SK-N-SH (cell line): Measurements from ENCODE around the gene CUX1. TPM values are rescaled to one million over a fixed set of nuclear protein-coding genes. Genes with fewer than 3 reads are reported as not detected.

ENCODE experiments used
- CTCF ChIA-PET: fragments of 300-600, 350-600 bp; formaldehyde crosslinking; extraction: SDS; loops from one replicate; lab custom pipeline; 2021; lab: Yijun Ruan, JAX
- POLR2A ChIA-PET: fragments of 350-600 bp; sonication (Branson Sonifier 250); formaldehyde crosslinking; extraction: SDS; loops from one replicate; lab custom pipeline; 2020; ENCODE audit warnings: antibody characterized with exemption, inconsistent platforms; lab: Yijun Ruan, JAX
- DNase-seq: peaks from one replicate; pipeline ENCODE4 v3.0.0; 2012
- H2AFZ ChIP-seq: fragments of 200-600 bp; sonication (generic); 2 replicates; pipeline ENCODE4 v1.8.1; 2016; ENCODE audit warnings: antibody characterized with exemption, mild to moderate bottlenecking, low read depth
- H3F3A ChIP-seq: fragments of 200-600 bp; sonication (generic); replicated peaks from 2 replicates; pipeline ENCODE3; 2016; ENCODE audit warnings: antibody characterized with exemption, mild to moderate bottlenecking; ENCODE audit not compliant: insufficient read depth
- H3K27ac ChIP-seq, 2 experiments: fragments of 200-500 bp in 1 of 2; fragments of 200-600 bp in 1 of 2; sonication (Bioruptor generic) in 1 of 2; sonication (generic), shearing (Covaris generic) in 1 of 2; 2 replicates each; pipeline versions ENCODE4 v1.5.1 to v1.6.1; 2014 to 2016; ENCODE audit warnings: low read depth in 2 of 2, inconsistent platforms in 1 of 2, low read length in 1 of 2, mild to moderate bottlenecking in 1 of 2, mixed read lengths in 1 of 2
- H3K27me3 ChIP-seq: fragments of 200-600 bp; sonication (generic), shearing (Covaris generic); 2 replicates; pipeline ENCODE4 v1.6.1; 2016; ENCODE audit warnings: mixed run types; ENCODE audit not compliant: insufficient read depth
- H3K36me3 ChIP-seq, 2 experiments: fragments of 200-500 bp in 1 of 2; fragments of 200-600 bp in 1 of 2; sonication (Bioruptor generic) in 1 of 2; sonication (generic) in 1 of 2; replicated peaks in 1 of 2; 2 replicates each; pipeline versions ENCODE3 to v1.5.1; 2014 to 2016; ENCODE audit warnings: low read length in 1 of 2, mild to moderate bottlenecking in 1 of 2; ENCODE audit not compliant: insufficient read depth in 2 of 2, control insufficient read depth in 1 of 2
- H3K4me1 ChIP-seq, 2 experiments: fragments of 200-500 bp in 1 of 2; fragments of 200-600 bp in 1 of 2; sonication (Bioruptor generic) in 1 of 2; sonication (generic), shearing (Covaris generic) in 1 of 2; 2 replicates each; pipeline versions ENCODE4 v1.5.1 to v1.6.1; 2014 to 2016; ENCODE audit warnings: low read depth in 1 of 2, low read length in 1 of 2, mixed run types in 1 of 2; ENCODE audit not compliant: insufficient read depth in 2 of 2, control insufficient read depth in 1 of 2
- H3K4me2 ChIP-seq: fragments of 200-600 bp; sonication (generic), shearing (Covaris generic); 2 replicates; pipeline ENCODE4 v1.6.1; 2017; ENCODE audit warnings: mixed run types
- H3K4me3 ChIP-seq, 2 experiments: fragments of 200-500 bp in 1 of 2; fragments of 200-600 bp in 1 of 2; sonication (Bioruptor generic) in 1 of 2; sonication (generic), shearing (Covaris generic) in 1 of 2; 2 replicates each; pipeline versions ENCODE4 v1.5.1 to v1.8.1; 2014 to 2016; ENCODE audit warnings: low read depth in 2 of 2, inconsistent platforms in 1 of 2, low read length in 1 of 2, mild to moderate bottlenecking in 1 of 2, mixed read lengths in 1 of 2, moderate library complexity in 1 of 2
- H3K79me2 ChIP-seq: fragments of 200-600 bp; sonication (generic); 2 replicates; pipeline ENCODE4 v1.8.1; 2017; ENCODE audit warnings: mild to moderate bottlenecking; ENCODE audit not compliant: insufficient read depth
- H3K9ac ChIP-seq: fragments of 200-600 bp; sonication (generic); 2 replicates; pipeline ENCODE4 v1.6.1; 2017; ENCODE audit warnings: mixed run types
- H3K9me2 ChIP-seq: fragments of 200-600 bp; sonication (generic); 2 replicates; pipeline ENCODE4 v1.6.1; 2017; ENCODE audit warnings: mixed run types
- H3K9me3 ChIP-seq: fragments of 200-600 bp; sonication (generic); 2 replicates; pipeline ENCODE4 v1.6.1; 2017; ENCODE audit warnings: mixed run types, mild to moderate bottlenecking, moderate library complexity
- H4K20me1 ChIP-seq: fragments of 200-600 bp; sonication (generic); 2 replicates; pipeline ENCODE4 v1.6.1; 2017; ENCODE audit warnings: mild to moderate bottlenecking, mixed run types; ENCODE audit not compliant: insufficient read depth
- CTCF ChIP-seq: fragments of 200-600 bp; sonication (generic); IDR thresholded peaks from 2 replicates; pipeline ENCODE4 v1.6.1; 2017; ENCODE audit warnings: antibody characterized with exemption, mild to moderate bottlenecking, moderate library complexity
- ELF1 ChIP-seq: IDR thresholded peaks from 2 replicates; pipeline ENCODE4 v1.4.0; 2012
- EP300 ChIP-seq, 2 experiments: IDR thresholded peaks; 2 replicates each; pipeline versions ENCODE4 v1.4.0 to v1.6.1; 2012; ENCODE audit warnings: borderline replicate concordance in 1 of 2, low read depth in 1 of 2, low read length in 1 of 2
- EZH2phosphoT487 ChIP-seq: fragments of 200-600 bp; sonication (generic); IDR thresholded peaks from 2 replicates; pipeline ENCODE4 v1.6.1; 2017; ENCODE audit warnings: low read depth, mixed run types, mild to moderate bottlenecking, antibody characterized with exemption, moderate library complexity, borderline replicate concordance
- IRF3 ChIP-seq: fragments of 150-350 bp; IDR thresholded peaks from 2 replicates; pipeline ENCODE4 v1.6.1; 2016; ENCODE audit warnings: mild to moderate bottlenecking, low read depth, low read length
- JUND ChIP-seq: IDR thresholded peaks from 2 replicates; pipeline ENCODE4 v1.4.0; 2012
- NFIC ChIP-seq: IDR thresholded peaks from 2 replicates; pipeline ENCODE4 v1.4.0; 2012; ENCODE audit warnings: borderline replicate concordance
- NRF1 ChIP-seq: IDR thresholded peaks from 2 replicates; pipeline ENCODE4 v1.6.1; 2012; ENCODE audit warnings: low read depth, mild to moderate bottlenecking, low read length
- PBX3 ChIP-seq: IDR thresholded peaks from 2 replicates; pipeline ENCODE4; 2012
- POLR2AphosphoS5 ChIP-seq: IDR thresholded peaks from 2 replicates; pipeline ENCODE4 v1.6.1; 2012; ENCODE audit warnings: low read depth, low read length
- RCOR1 ChIP-seq: fragments of 150-350 bp; IDR thresholded peaks from 2 replicates; pipeline ENCODE4 v1.6.1; 2017; ENCODE audit warnings: antibody characterized with exemption, low read length
- RFX5 ChIP-seq: IDR thresholded peaks from 2 replicates; pipeline ENCODE4 v1.6.1; 2012; ENCODE audit warnings: mild to moderate bottlenecking, improper control_type of control experiment, low read length
- RXRA ChIP-seq: IDR thresholded peaks from 2 replicates; pipeline ENCODE4 v1.4.0; 2012; ENCODE audit warnings: low read depth, mild to moderate bottlenecking, borderline replicate concordance
- SMC3 ChIP-seq: IDR thresholded peaks from 2 replicates; pipeline ENCODE4 v1.6.1; 2012; ENCODE audit warnings: low read depth, low read length, improper control_type of control experiment
- TAF1 ChIP-seq: IDR thresholded peaks from 2 replicates; pipeline ENCODE4 v1.6.1; 2012; ENCODE audit warnings: low read depth, mild to moderate bottlenecking, low read length, moderate library complexity, borderline replicate concordance
- TEAD4 ChIP-seq: IDR thresholded peaks from 2 replicates; pipeline ENCODE4 v1.4.0; 2012; ENCODE audit warnings: mild to moderate bottlenecking, borderline replicate concordance; ENCODE audit not compliant: insufficient read depth
- USF2 ChIP-seq: fragments of 150-350 bp; IDR thresholded peaks from 2 replicates; pipeline ENCODE4 v1.6.1; 2017; ENCODE audit warnings: antibody characterized with exemption, low read length, low read depth, borderline replicate concordance
- YY1 ChIP-seq: IDR thresholded peaks from 2 replicates; pipeline ENCODE4 v1.4.0; 2012; ENCODE audit warnings: low read depth, mild to moderate bottlenecking
- WGBS: methylation state at CpG from one replicate; pipeline ENCODE4 v1.1.6; 2017; ENCODE audit warnings: low lambda C conversion rate; 5-methylcytosine and 5-hydroxymethylcytosine counted together
- polyA plus RNA-seq, 3 experiments: library from polyadenylated mRNA; depleted of rRNA; stranded (reverse); fragments of >200 nt; gene quantifications; 2 replicates each; pipeline ENCODE4 v1.2.3, GENCODE V29; 2012

Gene CUX1
- polyA plus RNA-seq, 1 of the 3 experiments (the other 2 are of a cell fraction) = 68.6 TPM

GRCh38 chr7:101832205-101832631 lies 14.8 kb downstream of the CUX1 start (continued):
- TF ChIP-seq CTCF = no peak
- no peak for TF ChIP-seq YY1
- no peak for TF ChIP-seq RFX5
- no peak for TF ChIP-seq IRF3
- TF ChIP-seq JUND = no peak

- no peak overlapping the region for H3K4me3 ChIP-seq
- no peaks in the 10 kb centered on the region for H3K9me3 ChIP-seq
- H3K4me1 ChIP-seq = no peaks in the 10 kb centered on the region; a peak in 1 of 4 replicates
- 96% methylated on average over 14 of the region's 14 CpGs for WGBS
- H3K4me2 ChIP-seq = no peak overlapping the region
- CTCF ChIA-PET = interaction anchor here (1.0 to 1.2 kb wide), 2 partner anchors 13 to 24 kb away, joined by 3 to 4 read pairs; no protein-coding TSS in a partner anchor
- H3K27ac ChIP-seq = no peak overlapping the region
- H3K27me3 ChIP-seq = no peaks in the 10 kb centered on the region
- POLR2A ChIA-PET = no interaction called here
- H3K9me2 ChIP-seq = no peaks in the 10 kb centered on the region
- peaks cover 0 to 3% of the 10 kb centered on the region in 2 experiments for H3K36me3 ChIP-seq
- H3F3A ChIP-seq = peaks cover 7% of the 10 kb centered on the region
- DNase-seq = no peak
- no peak overlapping the region for H3K9ac ChIP-seq
- H2AFZ ChIP-seq = no peak overlapping the region
- TF ChIP-seq SMC3 = no peak
- TF ChIP-seq RCOR1 = no peak
- TF ChIP-seq POLR2AphosphoS5 = no peak
- TF ChIP-seq EP300 (IDR thresholded peaks at IDR 0.05; ENCODE audit: borderline replicate concordance in 1 of 2, low read depth in 1 of 2, low read length in 1 of 2) = no peak
- no peak for TF ChIP-seq TEAD4
- TF ChIP-seq ELF1 = no peak
- no peak for TF ChIP-seq YY1
- no peak for TF ChIP-seq RXRA
- peaks cover 98% of the 10 kb centered on the region for H3K79me2 ChIP-seq
- H4K20me1 ChIP-seq = peaks cover 83% of the 10 kb centered on the region
Observed at GRCh38 chr7:101832685-101833375, 15.4 kb downstream of the CUX1 start.

GRCh38 chr7:101833799-101834198 lies 16.4 kb downstream of the CUX1 start:
- ChIA-PET POLR2A (no interaction called here), CTCF (interaction anchor here (1.0 to 1.5 kb wide), 2 partner anchors 13 to 403 kb away, joined by 3 read pairs; no protein-coding TSS in a partner anchor)
- Histone ChIP-seq H3K4me1 (no peaks in the 10 kb centered on the region; a peak in 1 of 4 replicates), H2AFZ (no peak overlapping the region), H3K79me2 (peaks cover 98% of the 10 kb centered on the region), H3K9ac (no peak overlapping the region), H3K27ac (no peak overlapping the region), H3K36me3 (peaks cover 0 to 3% of the 10 kb centered on the region in 2 experiments), H4K20me1 (peaks cover 78% of the 10 kb centered on the region), H3K9me2 (no peaks in the 10 kb centered on the region), H3K4me3 (no peak overlapping the region), H3K9me3 (no peaks in the 10 kb centered on the region), H3K27me3 (no peaks in the 10 kb centered on the region), H3F3A (peaks cover 7% of the 10 kb centered on the region), H3K4me2 (no peak overlapping the region)
- DNase-seq = no peak
- 93% methylated on average over 9 of the region's 9 CpGs for WGBS
- TF ChIP-seq NRF1 (no peak), NFIC (no peak), EZH2phosphoT487 (no peak), POLR2AphosphoS5 (no peak), TAF1 (no peak), USF2 (no peak), PBX3 (no peak)
